Choroid plexus epithelial cell (primary cell): ENCODE measurements around the gene TTBK2.

Experiments
- DNase-seq: peaks from one replicate; pipeline ENCODE4 v3.0.0-alpha.2; 2010; ENCODE audit warnings: low read depth
- H3K4me3 ChIP-seq: 2 replicates; pipeline ENCODE4 v1.5.1; 2011; ENCODE audit warnings: low read depth, mild to moderate bottlenecking, control low read depth, low read length, moderate library complexity
- CTCF ChIP-seq: conservative IDR thresholded peaks from 2 replicates; pipeline ENCODE4 v1.5.1; 2011; ENCODE audit warnings: low read depth, mild to moderate bottlenecking, control low read depth, inconsistent platforms, low read length, moderate library complexity

TTBK2 gene

GRCh38 chr15:42849836-42850235 is 70.7 kb downstream of the TTBK2 start:
- no peak for TF ChIP-seq CTCF
- no peak for DNase-seq
- H3K4me3 ChIP-seq: no peak overlapping the region

DNA sequence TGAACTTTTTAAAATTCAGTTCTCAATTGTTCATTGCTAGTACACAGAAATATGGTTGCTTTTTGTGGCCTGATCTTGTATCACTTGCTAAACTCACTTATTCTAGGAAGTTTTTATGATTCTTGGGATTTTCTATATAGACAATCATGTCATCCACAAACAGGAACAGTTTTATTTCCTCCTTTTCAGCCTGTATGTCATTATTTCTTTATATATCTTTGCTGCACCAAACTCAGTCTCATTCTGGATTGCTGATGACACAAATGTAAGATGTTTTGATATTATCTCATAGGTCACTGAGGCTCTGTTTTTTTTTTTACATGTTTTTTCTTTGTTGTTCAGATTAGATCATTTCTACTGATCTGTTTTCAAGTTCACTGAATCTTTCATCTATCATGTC is 71.7 kb downstream of the TTBK2 start:
- H3K4me3 ChIP-seq: no peak overlapping the region
- no peak for DNase-seq
- TF ChIP-seq CTCF: no peak

DNA sequence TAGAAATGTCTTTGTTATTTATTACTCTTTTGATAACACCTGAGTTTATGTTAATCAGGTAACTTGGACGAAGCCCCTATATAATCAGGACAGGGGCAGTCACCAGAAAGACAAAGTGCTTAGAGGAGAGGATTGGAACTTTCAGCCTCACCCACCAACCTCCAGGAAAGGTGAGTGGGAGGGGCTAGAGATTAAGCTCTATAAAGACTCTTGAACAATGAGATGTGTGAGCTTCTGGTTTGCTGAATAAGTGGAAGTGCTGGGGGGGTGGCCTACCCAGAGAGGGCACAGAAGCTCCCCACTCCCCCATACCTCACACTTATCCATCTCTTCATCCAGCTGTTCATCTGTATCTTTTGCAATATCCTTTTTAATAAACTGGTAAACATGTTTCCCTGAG is 73.9 kb downstream of the TTBK2 start:
- TF ChIP-seq CTCF: no peak
- no peak overlapping the region for H3K4me3 ChIP-seq
- DNase-seq: no peak

DNA sequence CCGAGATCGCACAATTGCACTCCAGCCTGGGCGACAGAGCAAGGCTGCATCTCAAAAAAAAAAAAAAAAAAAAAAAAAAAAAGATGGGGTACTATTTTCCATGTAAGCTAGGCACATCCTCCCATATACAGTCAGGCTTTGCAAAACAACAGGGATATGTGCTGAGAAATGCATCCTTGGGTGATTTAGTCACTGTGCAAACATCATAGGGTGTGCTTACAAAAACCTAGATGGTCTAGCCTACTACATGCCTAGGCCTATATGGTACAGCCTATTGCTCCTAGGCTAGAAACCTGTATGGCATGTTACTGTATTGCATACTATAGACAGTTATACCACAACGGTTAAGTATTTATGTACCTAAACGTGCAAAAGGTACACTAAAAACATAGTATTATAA is 75.0 kb downstream of the TTBK2 start:
- no peak for TF ChIP-seq CTCF
- DNase-seq: no peak
- H3K4me3 ChIP-seq: no peak overlapping the region

- DNase-seq: no peak
- no peak overlapping the region for H3K4me3 ChIP-seq
- no peak for TF ChIP-seq CTCF
These were observed 76.9 kb downstream of the TTBK2 start for GRCh38 chr15:42843699-42844098.

GRCh38 chr15:42836251-42836650 is 84.3 kb downstream of the TTBK2 start:
- peak; percentile 9 for DNase-seq
- H3K4me3 ChIP-seq: no peak overlapping the region
- TF ChIP-seq CTCF: no peak

DNA sequence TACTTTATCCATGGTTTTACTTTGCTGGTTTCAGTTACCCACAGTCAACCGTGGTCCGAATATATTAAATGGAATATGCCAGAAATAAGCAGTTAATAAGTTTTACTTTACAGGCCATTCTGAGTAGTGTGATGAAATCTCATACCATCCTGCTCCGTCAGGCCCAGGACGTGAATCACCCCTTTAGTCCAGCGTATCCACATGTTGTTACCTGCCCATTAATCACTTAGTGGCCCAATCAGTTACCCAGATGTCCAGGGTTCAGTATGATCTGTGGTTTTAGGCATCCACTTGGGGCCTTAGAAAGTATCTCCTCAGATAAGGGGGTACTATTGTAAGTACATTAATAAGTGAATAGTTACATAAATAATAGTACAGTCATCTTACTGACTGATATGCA is 88.0 kb downstream of the TTBK2 start:
- peak; percentile 87 for DNase-seq
- no peak for TF ChIP-seq CTCF

More for the DNA sequence above, 88.0 kb downstream of the TTBK2 start:
- no peak overlapping the region for H3K4me3 ChIP-seq
